B cell (primary cell): ENCODE results near the gene UBE2F.

Source experiments
- EZH2 ChIP-seq: IDR thresholded peaks from 2 replicates; pipeline ENCODE4 v1.6.1; 2012; ENCODE audit warnings: borderline replicate concordance, low read depth, mild to moderate bottlenecking, moderate library complexity, low read length; ENCODE audit not compliant: insufficient read depth, poor library complexity, severe bottlenecking
- TF ChIP-seq, protein P1 (sequence below): fragments of 200-600 bp; IDR thresholded peaks from one replicate; pipeline ENCODE4 v1.8.0; 2022; ENCODE audit warnings: antibody characterized with exemption, mild to moderate bottlenecking

DNA sequence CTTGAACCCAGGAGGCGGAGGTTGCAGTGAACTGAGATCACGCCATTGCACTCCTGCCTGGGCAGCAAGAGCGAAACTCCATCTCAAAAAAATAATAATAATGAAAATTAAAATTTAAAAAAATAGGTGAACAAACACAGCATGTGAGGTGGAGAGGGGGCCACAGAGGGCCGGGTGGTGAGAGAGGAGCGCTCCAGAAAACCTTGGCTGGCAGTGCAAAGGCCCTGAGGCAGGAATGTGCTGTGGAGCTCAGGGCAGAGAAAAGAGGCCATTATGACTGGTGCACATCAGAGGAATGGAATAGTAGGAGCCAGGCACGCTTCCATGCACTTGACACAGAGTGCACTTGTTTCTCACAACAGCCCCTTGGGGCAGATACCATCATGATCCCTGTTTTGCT lies 72.3 kb downstream of the UBE2F start:
- TF ChIP-seq, protein P1, sequence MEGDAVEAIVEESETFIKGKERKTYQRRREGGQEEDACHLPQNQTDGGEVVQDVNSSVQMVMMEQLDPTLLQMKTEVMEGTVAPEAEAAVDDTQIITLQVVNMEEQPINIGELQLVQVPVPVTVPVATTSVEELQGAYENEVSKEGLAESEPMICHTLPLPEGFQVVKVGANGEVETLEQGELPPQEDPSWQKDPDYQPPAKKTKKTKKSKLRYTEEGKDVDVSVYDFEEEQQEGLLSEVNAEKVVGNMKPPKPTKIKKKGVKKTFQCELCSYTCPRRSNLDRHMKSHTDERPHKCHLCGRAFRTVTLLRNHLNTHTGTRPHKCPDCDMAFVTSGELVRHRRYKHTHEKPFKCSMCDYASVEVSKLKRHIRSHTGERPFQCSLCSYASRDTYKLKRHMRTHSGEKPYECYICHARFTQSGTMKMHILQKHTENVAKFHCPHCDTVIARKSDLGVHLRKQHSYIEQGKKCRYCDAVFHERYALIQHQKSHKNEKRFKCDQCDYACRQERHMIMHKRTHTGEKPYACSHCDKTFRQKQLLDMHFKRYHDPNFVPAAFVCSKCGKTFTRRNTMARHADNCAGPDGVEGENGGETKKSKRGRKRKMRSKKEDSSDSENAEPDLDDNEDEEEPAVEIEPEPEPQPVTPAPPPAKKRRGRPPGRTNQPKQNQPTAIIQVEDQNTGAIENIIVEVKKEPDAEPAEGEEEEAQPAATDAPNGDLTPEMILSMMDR = no peak
- TF ChIP-seq EZH2 = no peak
